ENCODE data around the gene PRPSAP1.

DNA sequence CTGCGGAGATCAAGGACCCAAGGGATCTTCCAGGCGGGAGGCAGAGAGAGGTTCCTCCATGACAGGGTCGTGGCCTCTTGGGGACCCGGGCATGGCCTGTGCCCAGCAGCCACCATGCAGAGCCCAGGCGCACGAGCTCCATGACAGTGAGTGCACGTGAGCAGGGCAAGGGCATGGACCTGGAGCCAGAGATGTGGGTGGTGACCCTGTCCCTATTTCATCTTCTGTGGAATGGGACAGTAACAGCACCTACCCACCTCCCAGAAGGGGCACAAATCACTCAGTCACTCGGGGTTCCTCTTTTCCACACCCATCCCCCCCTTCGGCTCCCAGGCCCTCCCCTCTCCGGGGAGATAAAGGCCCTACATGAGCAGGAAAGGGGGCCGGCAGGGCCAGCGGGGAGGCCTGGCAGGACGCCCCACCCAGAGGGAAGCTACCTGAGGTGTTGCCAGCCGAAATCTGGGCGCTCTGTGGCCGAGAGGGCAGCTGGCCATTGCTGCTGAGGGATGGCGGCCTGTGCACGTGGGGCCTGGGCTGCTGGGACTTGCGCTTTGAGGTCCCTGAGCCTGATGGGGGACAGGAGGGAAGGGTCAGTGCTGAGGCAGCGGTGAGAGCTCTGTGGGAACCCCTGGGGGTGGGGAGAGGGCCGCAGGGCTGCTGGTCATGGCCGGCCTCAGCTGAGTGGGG lies 78.2 kb downstream of the PRPSAP1 start:
- TF ChIP-seq, protein P1, sequence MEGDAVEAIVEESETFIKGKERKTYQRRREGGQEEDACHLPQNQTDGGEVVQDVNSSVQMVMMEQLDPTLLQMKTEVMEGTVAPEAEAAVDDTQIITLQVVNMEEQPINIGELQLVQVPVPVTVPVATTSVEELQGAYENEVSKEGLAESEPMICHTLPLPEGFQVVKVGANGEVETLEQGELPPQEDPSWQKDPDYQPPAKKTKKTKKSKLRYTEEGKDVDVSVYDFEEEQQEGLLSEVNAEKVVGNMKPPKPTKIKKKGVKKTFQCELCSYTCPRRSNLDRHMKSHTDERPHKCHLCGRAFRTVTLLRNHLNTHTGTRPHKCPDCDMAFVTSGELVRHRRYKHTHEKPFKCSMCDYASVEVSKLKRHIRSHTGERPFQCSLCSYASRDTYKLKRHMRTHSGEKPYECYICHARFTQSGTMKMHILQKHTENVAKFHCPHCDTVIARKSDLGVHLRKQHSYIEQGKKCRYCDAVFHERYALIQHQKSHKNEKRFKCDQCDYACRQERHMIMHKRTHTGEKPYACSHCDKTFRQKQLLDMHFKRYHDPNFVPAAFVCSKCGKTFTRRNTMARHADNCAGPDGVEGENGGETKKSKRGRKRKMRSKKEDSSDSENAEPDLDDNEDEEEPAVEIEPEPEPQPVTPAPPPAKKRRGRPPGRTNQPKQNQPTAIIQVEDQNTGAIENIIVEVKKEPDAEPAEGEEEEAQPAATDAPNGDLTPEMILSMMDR (IDR thresholded peaks at IDR 0.05): no peak
- TF ChIP-seq POLR2A (IDR thresholded peaks at IDR 0.05): no peak
